ENCODE measurements around the gene MMP10. TPM values are rescaled to one million over a fixed set of nuclear protein-coding genes. Genes with fewer than 3 reads are reported as not detected.
"Not testable (repeated sequence)": the region's sequence is repeated elsewhere in the genome, so short reads cannot be mapped to it uniquely, and the experiment has no call there.

The MMP10 gene
- total RNA-seq, 1 donor from 2014 or later = not detected

GRCh38 chr11:102733232-102733875 is 47.1 kb downstream of the MMP10 start:
- H3K36me3 Mint-ChIP-seq (ENCODE audit: low read depth) = no peaks in the 10 kb centered on the region
- H3K27ac Mint-ChIP-seq = no peak overlapping the region
- peak; percentile 15 for DNase-seq (ENCODE audit: low spot score)
- H3K9me3 Mint-ChIP-seq = no peaks in the 10 kb centered on the region
- intact Hi-C loops (cut with micrococcal nuclease) = loop anchor here (1.0 kb wide), 1 partner anchor 322 kb away; no protein-coding TSS in a partner anchor
- no peaks in the 10 kb centered on the region for H3K4me1 Mint-ChIP-seq (ENCODE audit: low read depth)
- H3K27me3 Mint-ChIP-seq (ENCODE audit: insufficient read depth) = peaks cover 9% of the 10 kb centered on the region
- H3K4me3 Mint-ChIP-seq = no peak overlapping the region

GRCh38 chr11:102730944-102731343 is 49.5 kb downstream of the MMP10 start:
- H3K4me1 Mint-ChIP-seq (ENCODE audit: low read depth); H3K4me3 Mint-ChIP-seq; intact Hi-C loops (cut with micrococcal nuclease); H3K27ac Mint-ChIP-seq; H3K9me3 Mint-ChIP-seq; H3K36me3 Mint-ChIP-seq (ENCODE audit: low read depth); H3K27me3 Mint-ChIP-seq (ENCODE audit: insufficient read depth); DNase-seq (ENCODE audit: low spot score): not testable (repeated sequence)

GRCh38 chr11:102729849-102730815 is 50.3 kb downstream of the MMP10 start:
- Mint-ChIP-seq H3K4me1 (ENCODE audit: low read depth) (no peaks in the 10 kb centered on the region), H3K27me3 (ENCODE audit: insufficient read depth) (peaks cover 7% of the 10 kb centered on the region), H3K9me3 (no peaks in the 10 kb centered on the region), H3K27ac (no peak overlapping the region), H3K36me3 (ENCODE audit: low read depth) (no peaks in the 10 kb centered on the region), H3K4me3 (no peak overlapping the region)
- DNase-seq (ENCODE audit: low spot score) = no peak
- intact Hi-C loops (cut with micrococcal nuclease) = no loop called here

- DNase-seq (ENCODE audit: low spot score) = no peak
- Mint-ChIP-seq H3K36me3 (ENCODE audit: low read depth) (no peaks in the 10 kb centered on the region), H3K9me3 (no peaks in the 10 kb centered on the region), H3K27me3 (ENCODE audit: insufficient read depth) (peaks cover 1% of the 10 kb centered on the region), H3K4me1 (ENCODE audit: low read depth) (no peaks in the 10 kb centered on the region), H3K27ac (no peak overlapping the region), H3K4me3 (no peak overlapping the region)
- intact Hi-C loops (cut with micrococcal nuclease) = no loop called here
These were observed 52.5 kb downstream of the MMP10 start for GRCh38 chr11:102727890-102728289.

GRCh38 chr11:102724904-102725500 is 55.4 kb downstream of the MMP10 start, which contains the start of gene MMP8:
Gene MMP8, minus strand, starts transcription at chr11:102724954. Its CDS starts 99 bp downstream, at chr11:102724855.
- Mint-ChIP-seq H3K9me3 (no peaks in the 10 kb centered on the region), H3K4me3 (no peak within 1 kb of the TSS), H3K36me3 (ENCODE audit: low read depth) (no peaks in the 10 kb centered on the region), H3K4me1 (ENCODE audit: low read depth) (no peaks in the 10 kb centered on the region), H3K27ac (no peak within 1 kb of the TSS), H3K27me3 (ENCODE audit: insufficient read depth) (peaks cover 6% of the 10 kb centered on the region)
- DNase-seq (ENCODE audit: low spot score) = no peak
- intact Hi-C loops (cut with micrococcal nuclease) = no loop called here

GRCh38 chr11:102722821-102723220 is 57.6 kb downstream of the MMP10 start:
- intact Hi-C loops (cut with micrococcal nuclease) = no loop called here
- Mint-ChIP-seq H3K9me3 (no peaks in the 10 kb centered on the region), H3K36me3 (ENCODE audit: low read depth) (no peaks in the 10 kb centered on the region), H3K27ac (no peak overlapping the region), H3K27me3 (ENCODE audit: insufficient read depth) (peaks cover 6% of the 10 kb centered on the region), H3K4me3 (no peak overlapping the region), H3K4me1 (ENCODE audit: low read depth) (no peaks in the 10 kb centered on the region)
- no peak for DNase-seq (ENCODE audit: low spot score)

Other genes starting within 250 kb of the MMP10 start
- not detected in 2 replicates for gene MMP7, start 249.9 kb downstream of the MMP10 start, total RNA-seq
- gene MMP20, start 155.3 kb downstream of the MMP10 start, total RNA-seq = not detected in 2 replicates
- gene MMP27, start 74.9 kb downstream of the MMP10 start, total RNA-seq = not detected in 2 replicates
- not detected in 2 replicates for gene MMP8, start 55.7 kb downstream of the MMP10 start, total RNA-seq
- not detected in 2 replicates for gene MMP1, start 17.5 kb upstream of the MMP10 start, total RNA-seq
- not detected in 2 replicates for gene MMP3, start 63.0 kb upstream of the MMP10 start, total RNA-seq
- 0.10 TPM in 1 of 2 replicates, not detected in the other for gene MMP12, start 94.4 kb upstream of the MMP10 start, total RNA-seq
- not detected in 2 replicates for gene MMP13, start 175.1 kb upstream of the MMP10 start, total RNA-seq